AG04449 (cell line): ENCODE data around the gene PBX4.

Experiments
- CTCF ChIA-PET: fragments of 350-600 bp; formaldehyde crosslinking; extraction: SDS; loops from one replicate; lab custom pipeline; 2021; ENCODE audit warnings: antibody characterized with exemption; lab: Yijun Ruan, JAX
- POLR2A ChIA-PET: fragments of 400-600, 350-600 bp; formaldehyde crosslinking; extraction: SDS; loops from one replicate; lab custom pipeline; 2020; ENCODE audit warnings: antibody characterized with exemption, inconsistent platforms; lab: Yijun Ruan, JAX
- DNase-seq: peaks from one replicate; pipeline ENCODE4 v3.0.0-alpha.2; 2010; ENCODE audit warnings: low read depth, low spot score
- H3K4me3 ChIP-seq: 2 replicates; pipeline ENCODE4 v1.5.1; 2011; ENCODE audit warnings: low read depth, mild to moderate bottlenecking, control low read depth, low read length
- TF ChIP-seq, protein P1 (sequence below): IDR thresholded peaks from one replicate; pipeline ENCODE4 v1.5.1; 2011; ENCODE audit warnings: mild to moderate bottlenecking, moderate library complexity, low read length, control low read depth, inconsistent platforms; ENCODE audit not compliant: insufficient read depth; ENCODE audit errors: missing control alignments

The PBX4 gene

DNA sequence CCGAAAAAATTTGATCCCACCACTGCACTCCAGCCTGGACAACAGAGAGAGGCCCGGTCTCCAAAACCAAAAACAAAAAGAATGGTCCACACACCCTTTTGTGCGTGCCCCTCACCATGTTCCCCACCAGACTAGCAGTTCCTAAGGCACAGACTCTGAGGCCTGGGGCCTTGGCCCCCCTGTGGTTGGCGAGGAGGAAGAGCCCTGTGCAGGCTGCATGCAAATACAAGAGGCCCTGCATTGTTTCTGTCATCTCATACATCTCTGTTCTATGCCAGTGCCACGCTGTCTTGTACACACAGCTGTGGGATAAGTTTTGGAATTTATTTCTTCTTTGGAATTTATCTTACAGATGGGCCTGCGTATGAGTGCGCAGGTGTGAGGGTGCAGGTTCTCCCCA is 94.4 kb downstream of the PBX4 start:
- ChIA-PET CTCF (interaction anchor here (0.7 to 1.2 kb wide), 2 partner anchors 8 to 120 kb away, joined by 3 read pairs; no protein-coding TSS in a partner anchor), POLR2A (no interaction called here)
- no peak overlapping the region for H3K4me3 ChIP-seq
- TF ChIP-seq, protein P1, sequence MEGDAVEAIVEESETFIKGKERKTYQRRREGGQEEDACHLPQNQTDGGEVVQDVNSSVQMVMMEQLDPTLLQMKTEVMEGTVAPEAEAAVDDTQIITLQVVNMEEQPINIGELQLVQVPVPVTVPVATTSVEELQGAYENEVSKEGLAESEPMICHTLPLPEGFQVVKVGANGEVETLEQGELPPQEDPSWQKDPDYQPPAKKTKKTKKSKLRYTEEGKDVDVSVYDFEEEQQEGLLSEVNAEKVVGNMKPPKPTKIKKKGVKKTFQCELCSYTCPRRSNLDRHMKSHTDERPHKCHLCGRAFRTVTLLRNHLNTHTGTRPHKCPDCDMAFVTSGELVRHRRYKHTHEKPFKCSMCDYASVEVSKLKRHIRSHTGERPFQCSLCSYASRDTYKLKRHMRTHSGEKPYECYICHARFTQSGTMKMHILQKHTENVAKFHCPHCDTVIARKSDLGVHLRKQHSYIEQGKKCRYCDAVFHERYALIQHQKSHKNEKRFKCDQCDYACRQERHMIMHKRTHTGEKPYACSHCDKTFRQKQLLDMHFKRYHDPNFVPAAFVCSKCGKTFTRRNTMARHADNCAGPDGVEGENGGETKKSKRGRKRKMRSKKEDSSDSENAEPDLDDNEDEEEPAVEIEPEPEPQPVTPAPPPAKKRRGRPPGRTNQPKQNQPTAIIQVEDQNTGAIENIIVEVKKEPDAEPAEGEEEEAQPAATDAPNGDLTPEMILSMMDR = no peak
- no peak for DNase-seq

- DNase-seq = no peak
- no peak overlapping the region for H3K4me3 ChIP-seq
- ChIA-PET CTCF (interaction anchor here (1.2 kb wide), 1 partner anchor 9 kb away, joined by 3 read pairs; no protein-coding TSS in a partner anchor), POLR2A (no interaction called here)
- TF ChIP-seq, protein P1 = no peak
These were observed 95.3 kb downstream of the PBX4 start for GRCh38 chr19:19523177-19523576.

GRCh38 chr19:19520989-19521388 is 97.5 kb downstream of the PBX4 start:
- TF ChIP-seq, protein P1 = no peak
- no peak overlapping the region for H3K4me3 ChIP-seq
- DNase-seq = no peak
- POLR2A ChIA-PET = no interaction called here
- CTCF ChIA-PET = interaction anchor here (1.3 kb wide), 1 partner anchor 33 kb away, joined by 4 read pairs; no protein-coding TSS in a partner anchor

GRCh38 chr19:19517235-19517619 is 101.3 kb downstream of the PBX4 start:
- POLR2A ChIA-PET = no interaction called here
- TF ChIP-seq, protein P1 = no peak
- H3K4me3 ChIP-seq = no peak overlapping the region
- CTCF ChIA-PET = interaction anchor here (1.2 to 3.5 kb wide), 3 partner anchors 15 to 156 kb away, joined by 3 to 22 read pairs (median 3); no protein-coding TSS in a partner anchor
- no peak for DNase-seq

DNA sequence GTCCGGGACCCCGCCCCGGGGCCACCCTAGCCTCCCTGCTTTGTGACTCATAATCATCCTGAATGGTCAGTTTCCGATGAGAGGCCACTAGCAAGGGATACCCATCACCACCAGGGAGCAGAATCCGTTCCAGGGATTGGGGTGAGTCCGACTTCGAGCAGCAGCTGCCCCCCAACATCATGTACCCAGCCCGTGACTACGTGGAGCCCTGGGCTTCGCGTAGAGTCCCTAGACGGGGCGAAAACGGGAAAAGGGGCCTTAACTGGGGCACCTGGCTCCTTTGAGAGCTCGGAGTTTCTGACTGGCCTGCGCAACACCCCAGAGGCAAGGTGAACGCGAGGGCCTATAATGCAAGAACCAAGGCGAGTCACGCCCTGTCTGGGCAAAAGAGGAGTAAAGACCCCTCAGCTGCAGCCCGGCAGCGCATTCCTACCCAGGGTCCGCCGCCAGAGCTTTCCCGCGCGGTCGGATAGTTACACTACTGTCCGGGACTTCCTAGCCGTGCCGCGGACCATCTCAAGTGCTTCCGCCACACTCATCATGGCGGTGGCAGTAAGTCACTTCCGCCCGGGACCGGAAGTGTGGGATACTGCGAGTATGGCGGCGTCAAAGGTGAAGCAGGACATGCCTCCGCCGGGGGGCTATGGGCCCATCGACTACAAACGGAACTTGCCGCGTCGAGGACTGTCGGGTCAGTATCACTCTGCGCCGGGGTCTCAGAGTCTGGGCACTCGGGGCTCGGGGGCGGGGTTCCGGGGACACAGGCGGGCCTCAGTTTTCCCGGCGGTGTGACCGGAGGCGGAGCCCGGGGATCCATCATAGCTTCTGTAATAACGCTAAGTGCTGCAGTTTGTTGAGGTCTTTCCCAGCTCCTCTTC is 102.6 kb downstream of the PBX4 start, which contains the start of gene NDUFA13:
NDUFA13 (plus strand) TSS at position 584 of the 878 bp plus-strand sequence; CDS start at position 598, 14 bp downstream.
- peak within 1 kb of the TSS; percentile 66 for H3K4me3 ChIP-seq
- DNase-seq = peak; percentile 26
- TF ChIP-seq, protein P1 = no peak
- ChIA-PET POLR2A (interaction anchor here (0.6 to 1.6 kb wide), 4 partner anchors 11 to 325 kb away, joined by 3 read pairs; no protein-coding TSS in a partner anchor), CTCF (interaction anchor here (0.7 to 3.5 kb wide), 9 partner anchors 9 to 154 kb away, joined by 3 to 22 read pairs (median 4); partner anchors contain the start of genes GATAD2A and GMIP)
